ENCODE data around the gene ADAP1. TPM values are rescaled to one million over a fixed set of nuclear protein-coding genes. Genes with fewer than 3 reads are reported as not detected.
"Not testable (repeated sequence)": the region's sequence is repeated elsewhere in the genome, so short reads cannot be mapped to it uniquely, and the experiment has no call there.

The ADAP1 gene
- total RNA-seq, 3 donors from 2014 or later: 7.5 to 15.5 (median 14.0) TPM

DNA sequence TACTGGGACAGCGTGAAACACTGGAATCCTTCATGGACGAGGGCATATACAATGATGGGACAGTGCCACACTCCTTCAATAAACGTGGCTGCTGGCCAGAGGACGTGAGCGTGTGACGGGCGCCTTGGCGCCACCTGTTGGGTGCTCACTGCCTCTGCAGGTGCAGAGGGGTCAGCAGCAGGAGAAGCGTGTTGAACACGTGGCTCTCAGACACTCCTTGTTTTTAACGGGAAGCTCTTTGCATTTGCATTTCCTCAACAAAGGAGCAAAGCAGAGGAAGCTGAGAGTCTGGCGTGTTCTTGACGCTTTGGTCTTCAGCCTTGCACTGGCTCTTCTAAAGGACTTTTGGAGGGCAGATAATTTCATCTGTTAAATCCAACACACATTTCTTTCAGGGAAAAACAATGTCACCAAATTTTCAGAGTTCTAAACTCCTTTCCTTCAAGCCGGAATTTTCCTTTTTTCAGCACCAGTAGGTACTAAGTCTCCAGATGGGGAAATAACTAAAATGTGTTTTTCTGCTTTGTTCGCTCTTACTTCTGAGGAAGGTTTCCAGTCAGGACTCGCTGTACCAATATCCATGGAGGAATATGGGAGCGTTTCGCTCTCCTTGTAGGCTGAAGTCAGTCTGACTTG is 81.0 kb downstream of the ADAP1 start:
- no peaks in the 10 kb centered on the region for H3K27me3 ChIP-seq
- H3K36me3 ChIP-seq: no peaks in the 10 kb centered on the region
- no peaks in the 10 kb centered on the region for H3K9me3 ChIP-seq
- TF ChIP-seq POLR2A (IDR thresholded peaks at IDR 0.05) (no peak), POLR2AphosphoS5 (IDR thresholded peaks at IDR 0.05) (peak; percentile 88 to 93 (median 89))
- TF ChIP-seq, protein P1, sequence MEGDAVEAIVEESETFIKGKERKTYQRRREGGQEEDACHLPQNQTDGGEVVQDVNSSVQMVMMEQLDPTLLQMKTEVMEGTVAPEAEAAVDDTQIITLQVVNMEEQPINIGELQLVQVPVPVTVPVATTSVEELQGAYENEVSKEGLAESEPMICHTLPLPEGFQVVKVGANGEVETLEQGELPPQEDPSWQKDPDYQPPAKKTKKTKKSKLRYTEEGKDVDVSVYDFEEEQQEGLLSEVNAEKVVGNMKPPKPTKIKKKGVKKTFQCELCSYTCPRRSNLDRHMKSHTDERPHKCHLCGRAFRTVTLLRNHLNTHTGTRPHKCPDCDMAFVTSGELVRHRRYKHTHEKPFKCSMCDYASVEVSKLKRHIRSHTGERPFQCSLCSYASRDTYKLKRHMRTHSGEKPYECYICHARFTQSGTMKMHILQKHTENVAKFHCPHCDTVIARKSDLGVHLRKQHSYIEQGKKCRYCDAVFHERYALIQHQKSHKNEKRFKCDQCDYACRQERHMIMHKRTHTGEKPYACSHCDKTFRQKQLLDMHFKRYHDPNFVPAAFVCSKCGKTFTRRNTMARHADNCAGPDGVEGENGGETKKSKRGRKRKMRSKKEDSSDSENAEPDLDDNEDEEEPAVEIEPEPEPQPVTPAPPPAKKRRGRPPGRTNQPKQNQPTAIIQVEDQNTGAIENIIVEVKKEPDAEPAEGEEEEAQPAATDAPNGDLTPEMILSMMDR (IDR thresholded peaks at IDR 0.05): peak; percentile 79 to 96 (median 94)
- no peak overlapping the region for H3K4me3 ChIP-seq
- peak; percentile 84 to 87 for DNase-seq (ENCODE audit: low spot score in 2 of 2)
- H3K4me1 ChIP-seq: peaks cover 0 to 4% of the 10 kb centered on the region in 2 donors
- intact Hi-C loops (cut with DNase I; ENCODE audit: low total_unique reads): no loop called here
- H3K27ac ChIP-seq: peak overlapping the region; percentile 64 to 71

DNA sequence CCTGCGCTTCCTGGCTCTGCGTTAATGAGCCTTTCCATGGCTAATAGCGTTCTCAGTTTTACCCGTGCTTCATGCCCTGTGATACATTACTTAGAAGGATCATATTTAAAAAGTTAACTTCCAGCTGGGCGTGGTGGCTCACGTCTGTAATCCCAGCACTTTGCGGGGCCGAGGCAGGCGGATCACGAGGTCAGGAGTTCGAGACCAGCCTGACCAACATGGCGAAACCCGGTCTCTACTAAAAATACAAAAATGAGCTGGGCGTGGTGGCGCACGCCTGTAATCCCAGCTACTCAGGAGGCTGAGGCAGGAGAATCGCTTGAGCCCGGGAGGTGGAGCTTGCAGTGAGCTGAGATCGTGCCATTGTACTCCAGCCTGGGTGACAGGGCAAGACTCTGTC is 81.8 kb downstream of the ADAP1 start:
- peak overlapping the region; percentile 64 to 71 for H3K27ac ChIP-seq
- H3K4me1 ChIP-seq; DNase-seq (ENCODE audit: low spot score in 2 of 2); H3K36me3 ChIP-seq; H3K4me3 ChIP-seq; H3K27me3 ChIP-seq; intact Hi-C loops (cut with DNase I; ENCODE audit: low total_unique reads); H3K9me3 ChIP-seq: not testable (repeated sequence)

DNA sequence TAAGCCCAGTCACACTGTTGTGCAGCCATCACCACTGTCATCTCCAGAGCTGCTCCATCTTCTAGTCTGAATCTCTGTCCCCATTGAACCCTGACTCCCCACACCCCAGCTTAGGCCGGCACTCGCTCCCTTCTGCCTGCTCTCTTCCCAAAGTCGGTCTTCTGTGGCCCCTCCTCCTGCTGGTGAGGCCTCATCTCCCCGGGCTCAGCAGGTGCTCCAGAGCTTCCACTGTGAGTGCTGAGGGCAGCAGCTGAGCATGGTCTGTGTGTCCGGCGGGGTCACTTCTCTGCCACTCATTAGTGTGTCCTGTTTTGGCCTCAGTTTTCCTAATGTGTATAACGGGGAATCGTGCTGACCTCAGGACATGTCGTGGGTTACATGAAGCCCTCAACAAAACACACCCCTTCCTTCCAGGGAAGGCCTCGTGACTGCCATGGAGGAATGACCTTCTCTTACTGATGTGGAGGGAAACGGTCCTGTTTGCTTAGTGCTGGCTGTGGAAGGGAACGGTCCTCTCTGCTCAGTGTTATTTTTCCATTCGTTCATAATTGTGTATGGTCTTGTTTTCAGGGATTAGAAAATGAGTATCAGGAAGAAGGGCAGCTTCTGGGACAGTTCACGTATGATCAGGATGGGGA is 82.5 kb downstream of the ADAP1 start:
- TF ChIP-seq POLR2A (IDR thresholded peaks at IDR 0.05) (no peak), POLR2AphosphoS5 (IDR thresholded peaks at IDR 0.05) (no peak)
- TF ChIP-seq, protein P1 (IDR thresholded peaks at IDR 0.05): no peak
- Histone ChIP-seq H3K4me3 (no peak overlapping the region), H3K4me1 (peaks cover 4 to 10% of the 10 kb centered on the region in 2 donors), H3K27me3 (no peaks in the 10 kb centered on the region), H3K27ac (peak overlapping the region; percentile 64 to 71), H3K36me3 (no peaks in the 10 kb centered on the region), H3K9me3 (no peaks in the 10 kb centered on the region)
- intact Hi-C loops (cut with DNase I; ENCODE audit: low total_unique reads): no loop called here
- DNase-seq (ENCODE audit: low spot score in 2 of 2): no peak

DNA sequence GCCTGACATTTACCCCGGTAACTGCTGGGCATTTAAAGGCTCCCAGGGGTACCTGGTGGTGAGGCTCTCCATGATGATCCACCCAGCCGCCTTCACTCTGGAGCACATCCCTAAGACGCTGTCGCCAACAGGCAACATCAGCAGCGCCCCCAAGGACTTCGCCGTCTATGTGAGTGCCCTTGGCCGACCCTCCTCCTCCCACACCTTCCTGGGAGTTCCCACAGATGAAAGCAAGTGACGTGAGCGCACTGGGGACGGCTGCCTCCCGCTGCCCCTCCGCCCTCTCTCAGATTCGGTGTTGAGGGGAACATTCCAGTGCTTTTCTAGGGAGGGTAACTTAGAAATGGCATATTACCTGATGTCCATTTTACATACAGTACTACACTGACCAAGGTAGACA is 85.1 kb downstream of the ADAP1 start:
- no peaks in the 10 kb centered on the region for H3K9me3 ChIP-seq
- H3K4me3 ChIP-seq: no peak overlapping the region
- intact Hi-C loops (cut with DNase I; ENCODE audit: low total_unique reads): no loop called here
- TF ChIP-seq, protein P1 (IDR thresholded peaks at IDR 0.05): no peak
- TF ChIP-seq POLR2A (IDR thresholded peaks at IDR 0.05): no peak
- no peak for TF ChIP-seq POLR2AphosphoS5 (IDR thresholded peaks at IDR 0.05)
- H3K36me3 ChIP-seq: no peaks in the 10 kb centered on the region
- peak overlapping the region; percentile 76 to 80 for H3K27ac ChIP-seq
- no peak for DNase-seq (ENCODE audit: low spot score in 2 of 2)
- H3K27me3 ChIP-seq: no peaks in the 10 kb centered on the region
- H3K4me1 ChIP-seq: peaks cover 4 to 10% of the 10 kb centered on the region in 2 donors

DNA sequence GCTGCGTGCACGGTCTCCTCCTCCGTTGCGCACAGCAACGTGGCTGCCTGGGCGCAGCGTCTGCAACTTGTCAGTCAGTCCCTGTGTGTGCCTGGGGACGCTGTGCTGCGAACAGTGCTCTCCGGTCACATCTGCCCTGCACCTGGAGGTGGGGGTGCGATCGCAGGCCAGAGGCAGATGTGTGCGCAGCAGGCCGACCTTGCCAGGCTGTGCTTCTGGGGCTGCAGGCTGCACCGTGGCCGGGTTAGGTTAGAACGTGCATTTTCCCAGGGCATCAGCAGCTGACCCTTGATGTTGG is 86.3 kb downstream of the ADAP1 start:
- TF ChIP-seq POLR2A (IDR thresholded peaks at IDR 0.05) (no peak), POLR2AphosphoS5 (IDR thresholded peaks at IDR 0.05) (no peak)
- TF ChIP-seq, protein P1 (IDR thresholded peaks at IDR 0.05): no peak
- no peaks in the 10 kb centered on the region for H3K27me3 ChIP-seq
- H3K36me3 ChIP-seq: no peaks in the 10 kb centered on the region
- H3K9me3 ChIP-seq: no peaks in the 10 kb centered on the region
- no peak for DNase-seq (ENCODE audit: low spot score in 2 of 2)
- intact Hi-C loops (cut with DNase I; ENCODE audit: low total_unique reads): no loop called here
- H3K4me1 ChIP-seq: peaks cover 4 to 10% of the 10 kb centered on the region in 2 donors
- peak overlapping the region; percentile 92 to 95 for H3K27ac ChIP-seq
- H3K4me3 ChIP-seq: peak overlapping the region in 1 of 3 donors; percentile 53
